ENCODE measurements around the gene MESP1. TPM values are rescaled to one million over a fixed set of nuclear protein-coding genes. Genes with fewer than 3 reads are reported as not detected.

Gene MESP1
- total RNA-seq, 5 donors from 2014 or later (not counting 1 experiment from before 2014, with no cell fraction given): 0.23 to 1.5 (median 0.38) TPM; not detected in 1

DNA sequence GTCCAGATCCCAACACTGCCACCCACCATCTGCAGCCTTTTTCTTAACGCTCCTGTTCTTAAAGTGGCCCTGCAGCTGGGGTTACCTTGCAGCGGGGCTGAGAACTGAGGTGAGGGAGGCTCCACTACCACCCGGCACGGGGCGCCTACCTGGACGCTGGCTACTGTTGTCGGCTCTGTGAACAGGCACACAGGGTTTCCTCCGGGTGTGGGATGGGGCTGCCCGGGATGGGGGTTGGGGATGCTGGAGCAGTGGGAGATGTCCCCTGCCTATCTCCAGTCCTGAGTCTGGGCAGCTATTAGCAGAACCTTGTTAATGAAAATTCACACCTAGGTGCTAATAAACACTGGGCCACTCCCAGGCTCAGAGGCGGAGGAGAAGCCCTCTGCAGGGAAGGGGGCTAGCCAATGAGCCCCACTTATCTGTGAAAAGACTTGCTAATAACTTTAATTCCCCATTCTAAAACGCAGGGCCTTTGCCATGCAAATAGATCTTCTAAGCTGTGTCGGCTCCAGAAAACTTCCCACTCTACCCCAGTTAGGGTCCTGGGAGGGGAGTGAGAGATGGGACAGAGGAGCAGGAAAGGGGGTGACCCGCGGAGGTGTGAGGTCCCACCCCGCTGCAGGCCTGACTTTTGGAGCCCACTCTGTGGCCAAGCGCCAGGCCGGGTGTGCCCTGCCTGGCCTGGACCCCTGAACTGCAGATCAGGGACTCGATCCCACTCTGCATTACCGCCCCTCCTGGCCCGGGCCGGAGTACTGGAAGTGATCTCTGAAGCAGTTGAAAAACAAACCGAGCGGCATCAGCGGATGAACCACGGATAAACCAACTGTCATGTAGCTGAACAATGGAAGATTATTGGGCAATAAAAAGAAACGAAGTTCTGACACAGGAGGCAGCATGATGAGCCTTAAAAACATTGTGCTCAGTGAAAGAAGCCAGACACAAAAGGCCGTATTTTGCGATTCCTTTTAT, 3.1 kb downstream of the MESP1 start:
- Histone ChIP-seq H3K9me3 (no peaks in the 10 kb centered on the region), H3K4me1 (ENCODE audit: control insufficient read depth in 1 of 2, extremely low read depth in 1 of 2, insufficient read depth in 2 of 2, low read length in 2 of 2) (peaks cover 0 to 14% of the 10 kb centered on the region in 2 experiments), H3K36me3 (ENCODE audit: control insufficient read depth in 2 of 2, extremely low read depth in 1 of 2, insufficient read depth in 1 of 2, low read length in 1 of 2) (no peaks in the 10 kb centered on the region), H3K27ac (ENCODE audit: low read length) (no peak overlapping the region), H3K4me3 (ENCODE audit: control insufficient read depth in 1 of 2, extremely low read depth in 1 of 2, low read length in 1 of 2) (no peak overlapping the region), H3K27me3 (replicated peaks in 1 of 2; ENCODE audit: control insufficient read depth in 2 of 2, extremely low read depth in 1 of 2, insufficient read depth in 2 of 2, low read length in 1 of 2) (peaks cover 0 to 38% of the 10 kb centered on the region in 2 experiments)
- Mint-ChIP-seq H3K36me3 (no peaks in the 10 kb centered on the region), H3K27me3 (peaks cover 4 to 8% of the 10 kb centered on the region in 2 donors), H3K27ac (no peak overlapping the region), H3K4me1 (peaks cover 4 to 5% (median 5%) of the 10 kb centered on the region in 3 donors), H3K9me3 (no peaks in the 10 kb centered on the region), H3K4me3 (peak overlapping the region in 1 of 3 donors; percentile 77)
- ChIA-PET CTCF (no interaction called here), POLR2A (no interaction called here)
- WGBS (ENCODE audit: insufficient coverage): 85% methylated on average over 20 of the region's 28 CpGs
- ATAC-seq (replicated peaks in 1 of 4) (no peak), DNase-seq (no peak)

DNA sequence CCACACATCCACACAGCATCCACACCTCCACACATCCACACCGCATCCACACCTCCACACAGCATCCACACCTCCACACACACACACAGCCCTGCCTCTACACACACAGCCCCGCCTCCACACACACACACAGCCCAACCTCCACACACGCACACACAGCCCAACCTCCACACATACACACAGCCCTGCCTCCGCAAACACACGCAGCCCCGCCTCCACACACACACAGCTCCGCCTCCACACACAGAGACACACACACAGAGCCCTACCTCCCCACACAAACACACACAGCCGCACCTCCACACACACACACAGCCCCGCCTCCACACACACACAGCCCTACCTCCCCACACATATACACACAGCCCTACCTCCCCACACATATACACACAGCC, 4.7 kb downstream of the MESP1 start:
- DNase-seq (no peak), ATAC-seq (replicated peaks in 1 of 4) (no peak)
- H3K27me3 Mint-ChIP-seq: peaks cover 0 to 4% of the 10 kb centered on the region in 2 donors
- no peaks in the 10 kb centered on the region for H3K36me3 ChIP-seq (ENCODE audit: control insufficient read depth in 2 of 2, extremely low read depth in 1 of 2, insufficient read depth in 1 of 2, low read length in 1 of 2)
- H3K4me3 ChIP-seq (ENCODE audit: control insufficient read depth in 1 of 2, extremely low read depth in 1 of 2, low read length in 1 of 2): no peak overlapping the region
- no peak overlapping the region for H3K27ac Mint-ChIP-seq
- peaks cover 4 to 5% (median 5%) of the 10 kb centered on the region in 3 donors for H3K4me1 Mint-ChIP-seq
- H3K27me3 ChIP-seq (replicated peaks in 1 of 2; ENCODE audit: control insufficient read depth in 2 of 2, extremely low read depth in 1 of 2, insufficient read depth in 2 of 2, low read length in 1 of 2): peaks cover 0 to 27% of the 10 kb centered on the region in 2 experiments
- CTCF ChIA-PET: interaction anchor here in 1 of 2 donors (0.6 kb wide), 1 partner anchor 128 kb away, joined by 4 read pairs; no protein-coding TSS in a partner anchor
- H3K9me3 Mint-ChIP-seq: no peaks in the 10 kb centered on the region
- WGBS (ENCODE audit: insufficient coverage): 86% methylated on average over 9 of the region's 9 CpGs
- H3K4me1 ChIP-seq (ENCODE audit: control insufficient read depth in 1 of 2, extremely low read depth in 1 of 2, insufficient read depth in 2 of 2, low read length in 2 of 2): peaks cover 0 to 11% of the 10 kb centered on the region in 2 experiments
- no peak overlapping the region for H3K4me3 Mint-ChIP-seq
- no peaks in the 10 kb centered on the region for H3K9me3 ChIP-seq
- no peak overlapping the region for H3K27ac ChIP-seq (ENCODE audit: low read length)
- H3K36me3 Mint-ChIP-seq: no peaks in the 10 kb centered on the region
- POLR2A ChIA-PET: no interaction called here

DNA sequence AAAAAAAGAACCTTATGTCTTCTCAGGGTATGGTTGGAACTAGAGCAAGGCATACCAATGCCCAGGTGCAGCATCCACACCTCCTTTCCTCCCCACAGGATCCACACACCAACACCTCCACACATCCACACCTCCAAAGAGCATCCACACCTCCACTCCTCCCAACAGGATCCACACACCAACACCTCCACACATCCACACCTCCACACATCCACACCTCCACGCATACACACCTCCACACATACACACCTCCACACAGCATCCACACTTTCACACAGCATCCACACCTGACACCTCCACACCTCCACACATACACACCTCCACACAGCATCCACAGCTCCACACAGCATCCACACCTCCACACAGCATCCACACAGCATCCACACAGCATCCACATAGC, 5.3 kb downstream of the MESP1 start:
- Mint-ChIP-seq H3K4me1 (peaks cover 4 to 5% (median 5%) of the 10 kb centered on the region in 3 donors), H3K27me3 (peaks cover 0 to 4% of the 10 kb centered on the region in 2 donors), H3K27ac (no peak overlapping the region), H3K36me3 (no peaks in the 10 kb centered on the region), H3K4me3 (no peak overlapping the region), H3K9me3 (no peaks in the 10 kb centered on the region)
- no peak overlapping the region for H3K27ac ChIP-seq (ENCODE audit: low read length)
- H3K4me1 ChIP-seq (ENCODE audit: control insufficient read depth in 1 of 2, extremely low read depth in 1 of 2, insufficient read depth in 2 of 2, low read length in 2 of 2): peaks cover 0 to 7% of the 10 kb centered on the region in 2 experiments
- 88% methylated on average over 1 of the region's 1 CpG for WGBS (ENCODE audit: insufficient coverage)
- DNase-seq (no peak), ATAC-seq (replicated peaks in 1 of 4) (no peak)
- POLR2A ChIA-PET: no interaction called here
- CTCF ChIA-PET: interaction anchor here in 1 of 2 donors (0.6 kb wide), 1 partner anchor 299 kb away, joined by 4 read pairs; no protein-coding TSS in a partner anchor
- peaks cover 0 to 25% of the 10 kb centered on the region in 2 experiments for H3K27me3 ChIP-seq (replicated peaks in 1 of 2; ENCODE audit: control insufficient read depth in 2 of 2, extremely low read depth in 1 of 2, insufficient read depth in 2 of 2, low read length in 1 of 2)
- no peaks in the 10 kb centered on the region for H3K9me3 ChIP-seq
- H3K36me3 ChIP-seq (ENCODE audit: control insufficient read depth in 2 of 2, extremely low read depth in 1 of 2, insufficient read depth in 1 of 2, low read length in 1 of 2): no peaks in the 10 kb centered on the region
- H3K4me3 ChIP-seq (ENCODE audit: control insufficient read depth in 1 of 2, extremely low read depth in 1 of 2, low read length in 1 of 2): no peak overlapping the region

DNA sequence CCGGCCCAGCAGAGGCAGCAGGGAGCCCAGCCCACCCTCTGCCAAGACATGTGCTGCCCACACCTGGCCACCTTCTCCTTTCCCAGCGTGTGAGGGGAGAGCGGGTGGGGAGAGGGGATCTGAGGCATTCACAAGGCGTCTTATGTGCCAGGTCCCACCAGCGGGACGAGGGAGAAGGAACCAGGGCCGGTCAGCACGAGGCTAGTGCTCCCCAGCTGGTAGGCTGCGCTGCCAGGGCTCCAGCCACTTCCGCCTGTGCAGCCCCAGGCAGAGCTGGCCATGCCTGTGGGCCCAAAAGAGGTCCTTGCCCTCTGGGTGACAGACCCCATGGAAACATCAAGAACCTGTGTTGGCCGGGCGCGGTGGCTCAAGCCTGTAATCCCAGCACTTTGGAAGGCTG, 5.9 kb downstream of the MESP1 start:
- WGBS (ENCODE audit: insufficient coverage): 83% methylated on average over 11 of the region's 13 CpGs
- Mint-ChIP-seq H3K4me3 (no peak overlapping the region), H3K27me3 (peaks cover 0 to 4% of the 10 kb centered on the region in 2 donors), H3K9me3 (no peaks in the 10 kb centered on the region), H3K4me1 (peaks cover 4 to 6% (median 6%) of the 10 kb centered on the region in 3 donors), H3K36me3 (no peaks in the 10 kb centered on the region), H3K27ac (no peak overlapping the region)
- H3K27ac ChIP-seq (ENCODE audit: low read length): no peak overlapping the region
- no peak overlapping the region for H3K4me3 ChIP-seq (ENCODE audit: control insufficient read depth in 1 of 2, extremely low read depth in 1 of 2, low read length in 1 of 2)
- H3K4me1 ChIP-seq (ENCODE audit: control insufficient read depth in 1 of 2, extremely low read depth in 1 of 2, insufficient read depth in 2 of 2, low read length in 2 of 2): peaks cover 0 to 8% of the 10 kb centered on the region in 2 experiments
- H3K27me3 ChIP-seq (replicated peaks in 1 of 2; ENCODE audit: control insufficient read depth in 2 of 2, extremely low read depth in 1 of 2, insufficient read depth in 2 of 2, low read length in 1 of 2): peaks cover 0 to 24% of the 10 kb centered on the region in 2 experiments
- H3K9me3 ChIP-seq: no peaks in the 10 kb centered on the region
- DNase-seq (no peak), ATAC-seq (replicated peaks in 1 of 4) (no peak)
- POLR2A ChIA-PET: interaction anchor here in 1 of 2 donors (0.6 kb wide), 1 partner anchor 350 kb away, joined by 4 read pairs; no protein-coding TSS in a partner anchor
- no peaks in the 10 kb centered on the region for H3K36me3 ChIP-seq (ENCODE audit: control insufficient read depth in 2 of 2, extremely low read depth in 1 of 2, insufficient read depth in 1 of 2, low read length in 1 of 2)
- CTCF ChIA-PET: interaction anchor here in 1 of 2 donors (0.6 kb wide), 1 partner anchor 299 kb away, joined by 4 read pairs; no protein-coding TSS in a partner anchor

DNA sequence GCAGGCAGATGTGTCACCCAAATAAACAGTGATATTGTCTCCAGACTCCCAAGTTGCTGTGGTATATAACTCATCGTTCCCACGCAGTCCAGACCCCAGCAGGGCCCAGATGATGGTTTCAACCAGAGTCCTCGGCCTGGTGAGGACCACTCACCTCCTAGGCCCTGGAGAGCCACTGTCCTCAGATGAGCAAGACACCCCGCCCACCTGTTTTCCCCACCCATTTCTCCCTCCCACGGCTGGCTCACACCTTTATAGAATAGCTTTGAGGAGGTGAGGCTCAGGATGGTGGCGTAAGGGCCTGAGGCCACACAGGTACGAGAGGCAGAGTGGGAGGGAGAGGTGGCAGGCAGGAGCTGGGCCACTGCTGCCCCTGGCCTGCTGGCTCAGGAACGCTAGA, 7.5 kb downstream of the MESP1 start:
- Mint-ChIP-seq H3K36me3 (no peaks in the 10 kb centered on the region), H3K27me3 (no peaks in the 10 kb centered on the region), H3K9me3 (no peaks in the 10 kb centered on the region), H3K4me3 (no peak overlapping the region), H3K27ac (no peak overlapping the region), H3K4me1 (peaks cover 0 to 2% (median 2%) of the 10 kb centered on the region in 3 donors)
- DNase-seq (no peak), ATAC-seq (replicated peaks in 1 of 4) (no peak)
- H3K4me3 ChIP-seq (ENCODE audit: control insufficient read depth in 1 of 2, extremely low read depth in 1 of 2, low read length in 1 of 2): no peak overlapping the region
- no peaks in the 10 kb centered on the region for H3K9me3 ChIP-seq
- peaks cover 0 to 4% of the 10 kb centered on the region in 2 experiments for H3K4me1 ChIP-seq (ENCODE audit: control insufficient read depth in 1 of 2, extremely low read depth in 1 of 2, insufficient read depth in 2 of 2, low read length in 2 of 2)
- H3K27me3 ChIP-seq (replicated peaks in 1 of 2; ENCODE audit: control insufficient read depth in 2 of 2, extremely low read depth in 1 of 2, insufficient read depth in 2 of 2, low read length in 1 of 2): peaks cover 0 to 20% of the 10 kb centered on the region in 2 experiments
- ChIA-PET POLR2A (no interaction called here), CTCF (no interaction called here)
- no peak overlapping the region for H3K27ac ChIP-seq (ENCODE audit: low read length)
- 67% methylated on average over 3 of the region's 8 CpGs for WGBS (ENCODE audit: insufficient coverage)
- no peaks in the 10 kb centered on the region for H3K36me3 ChIP-seq (ENCODE audit: control insufficient read depth in 2 of 2, extremely low read depth in 1 of 2, insufficient read depth in 1 of 2, low read length in 1 of 2)

DNA sequence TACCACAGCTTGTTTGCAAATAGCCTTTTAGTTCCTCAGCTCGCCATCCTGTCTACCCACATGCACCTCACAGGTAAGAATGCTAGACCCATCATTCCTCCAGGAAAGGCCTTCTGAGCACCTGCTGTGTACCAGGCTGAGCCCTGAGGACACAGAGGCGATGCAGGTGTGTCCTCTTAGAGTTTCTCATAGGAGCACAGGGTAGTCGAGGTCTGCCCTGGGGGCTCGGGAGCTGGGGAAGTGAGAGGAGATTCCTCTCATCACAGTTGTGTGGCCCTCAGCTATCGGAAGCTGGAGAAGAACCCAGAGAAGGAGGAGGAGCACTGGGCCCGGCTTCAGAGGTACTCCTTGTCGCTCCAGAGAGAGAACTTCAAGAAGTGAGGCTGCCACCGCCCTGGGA, 8.0 kb downstream of the MESP1 start:
- POLR2A ChIA-PET: no interaction called here
- Mint-ChIP-seq H3K27ac (no peak overlapping the region), H3K27me3 (no peaks in the 10 kb centered on the region), H3K9me3 (no peaks in the 10 kb centered on the region), H3K4me3 (no peak overlapping the region), H3K4me1 (peaks cover 0 to 2% (median 2%) of the 10 kb centered on the region in 3 donors), H3K36me3 (no peaks in the 10 kb centered on the region)
- Histone ChIP-seq H3K4me1 (ENCODE audit: control insufficient read depth in 1 of 2, extremely low read depth in 1 of 2, insufficient read depth in 2 of 2, low read length in 2 of 2) (peaks cover 0 to 4% of the 10 kb centered on the region in 2 experiments), H3K27ac (ENCODE audit: low read length) (no peak overlapping the region), H3K36me3 (ENCODE audit: control insufficient read depth in 2 of 2, extremely low read depth in 1 of 2, insufficient read depth in 1 of 2, low read length in 1 of 2) (no peaks in the 10 kb centered on the region), H3K4me3 (ENCODE audit: control insufficient read depth in 1 of 2, extremely low read depth in 1 of 2, low read length in 1 of 2) (no peak overlapping the region), H3K9me3 (no peaks in the 10 kb centered on the region), H3K27me3 (replicated peaks in 1 of 2; ENCODE audit: control insufficient read depth in 2 of 2, extremely low read depth in 1 of 2, insufficient read depth in 2 of 2, low read length in 1 of 2) (peaks cover 0 to 18% of the 10 kb centered on the region in 2 experiments)
- CTCF ChIA-PET: no interaction called here
- DNase-seq: no peak
- ATAC-seq (replicated peaks in 1 of 4): no peak
- WGBS (ENCODE audit: insufficient coverage): 84% methylated on average over 5 of the region's 8 CpGs

Data from T-cell (primary cell).